C4-2B (cell line): ENCODE data around the gene PTPRD.

Experiments
- ZFX ChIP-seq: fragments of 450-650 bp; IDR thresholded peaks from 2 replicates; pipeline ENCODE4 v1.6.1; 2017
- TF ChIP-seq, protein P1 (sequence below): fragments of 450-650 bp; conservative IDR thresholded peaks from 2 replicates; pipeline ENCODE4 v1.5.1; 2017; ENCODE audit warnings: mild to moderate bottlenecking

DNA sequence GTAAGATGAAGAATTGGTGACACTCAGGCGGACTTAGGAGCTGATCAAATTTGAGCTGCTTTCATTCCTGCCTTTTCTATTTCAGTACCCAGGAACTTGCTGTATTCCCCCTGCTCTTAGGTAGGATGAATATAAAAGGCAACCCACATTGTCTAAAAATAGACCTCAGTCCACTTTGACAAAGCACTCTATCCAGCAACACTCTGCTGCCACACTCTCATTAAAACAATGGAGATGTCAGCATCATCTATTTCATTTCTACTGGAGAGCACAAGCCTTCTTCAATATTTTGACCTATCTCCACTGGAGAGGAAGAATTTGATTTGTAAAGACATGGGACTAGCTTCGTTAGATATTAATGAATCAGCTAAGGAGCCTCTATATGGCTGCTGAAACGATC lies 468.4 kb downstream of the PTPRD start:
- TF ChIP-seq, protein P1, sequence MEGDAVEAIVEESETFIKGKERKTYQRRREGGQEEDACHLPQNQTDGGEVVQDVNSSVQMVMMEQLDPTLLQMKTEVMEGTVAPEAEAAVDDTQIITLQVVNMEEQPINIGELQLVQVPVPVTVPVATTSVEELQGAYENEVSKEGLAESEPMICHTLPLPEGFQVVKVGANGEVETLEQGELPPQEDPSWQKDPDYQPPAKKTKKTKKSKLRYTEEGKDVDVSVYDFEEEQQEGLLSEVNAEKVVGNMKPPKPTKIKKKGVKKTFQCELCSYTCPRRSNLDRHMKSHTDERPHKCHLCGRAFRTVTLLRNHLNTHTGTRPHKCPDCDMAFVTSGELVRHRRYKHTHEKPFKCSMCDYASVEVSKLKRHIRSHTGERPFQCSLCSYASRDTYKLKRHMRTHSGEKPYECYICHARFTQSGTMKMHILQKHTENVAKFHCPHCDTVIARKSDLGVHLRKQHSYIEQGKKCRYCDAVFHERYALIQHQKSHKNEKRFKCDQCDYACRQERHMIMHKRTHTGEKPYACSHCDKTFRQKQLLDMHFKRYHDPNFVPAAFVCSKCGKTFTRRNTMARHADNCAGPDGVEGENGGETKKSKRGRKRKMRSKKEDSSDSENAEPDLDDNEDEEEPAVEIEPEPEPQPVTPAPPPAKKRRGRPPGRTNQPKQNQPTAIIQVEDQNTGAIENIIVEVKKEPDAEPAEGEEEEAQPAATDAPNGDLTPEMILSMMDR: no peak
- no peak for TF ChIP-seq ZFX
